ENCODE data around the gene IRAK3. TPM values are rescaled to one million over a fixed set of nuclear protein-coding genes. Genes with fewer than 3 reads are reported as not detected.
"Not testable (repeated sequence)": the region's sequence is repeated elsewhere in the genome, so short reads cannot be mapped to it uniquely, and the experiment has no call there.

Gene IRAK3
- total and polyA plus RNA-seq, 2 experiments from 2014 or later = 3.3 to 3.7 TPM

DNA sequence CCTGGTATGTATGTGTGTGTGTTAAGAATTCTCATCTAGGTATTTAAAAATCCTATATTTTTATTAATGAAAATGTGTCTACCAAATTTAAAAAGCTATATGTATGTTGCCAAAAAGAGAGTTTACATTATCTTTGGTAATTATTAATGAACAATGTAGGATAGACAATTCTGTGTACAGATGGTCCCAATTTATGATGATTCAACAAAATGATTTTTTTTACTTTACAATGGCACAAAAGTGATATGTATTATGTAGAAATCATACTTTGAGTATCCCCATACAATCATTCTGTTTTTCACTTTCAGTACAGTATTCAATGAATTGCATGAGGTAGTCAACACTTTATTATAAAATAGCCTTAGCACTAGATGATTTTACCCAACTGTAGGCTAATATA is 39.4 kb downstream of the IRAK3 start:
- DNase-seq = no peak
- Histone ChIP-seq H3K9me3 (ENCODE audit: low read depth) (no peaks in the 10 kb centered on the region), H3K4me1 (ENCODE audit: insufficient read depth) (no peaks in the 10 kb centered on the region), H3K27me3 (replicated peaks; ENCODE audit: insufficient read depth) (no peaks in the 10 kb centered on the region), H3K9me2 (ENCODE audit: insufficient read depth) (no peaks in the 10 kb centered on the region), H3K79me2 (ENCODE audit: insufficient read depth) (no peaks in the 10 kb centered on the region), H3F3A (ENCODE audit: insufficient read depth) (no peaks in the 10 kb centered on the region), H3K4me3 (no peak overlapping the region), H3K9ac (no peak overlapping the region), H3K27ac (no peak overlapping the region), H4K20me1 (ENCODE audit: insufficient read depth) (no peaks in the 10 kb centered on the region), H2AFZ (no peak overlapping the region), H3K36me3 (ENCODE audit: low read depth) (no peaks in the 10 kb centered on the region), H3K4me2 (ENCODE audit: unreplicated experiment) (no peak overlapping the region)
- in situ Hi-C loops (cut with MboI) = no loop called here
- TF ChIP-seq EZH2 (IDR thresholded peaks at IDR 0.05; ENCODE audit: insufficient read depth, poor library complexity, severe bottlenecking) (no peak), EZH2phosphoT487 (IDR thresholded peaks at IDR 0.05; ENCODE audit: insufficient read depth, low read depth) (no peak)

DNA sequence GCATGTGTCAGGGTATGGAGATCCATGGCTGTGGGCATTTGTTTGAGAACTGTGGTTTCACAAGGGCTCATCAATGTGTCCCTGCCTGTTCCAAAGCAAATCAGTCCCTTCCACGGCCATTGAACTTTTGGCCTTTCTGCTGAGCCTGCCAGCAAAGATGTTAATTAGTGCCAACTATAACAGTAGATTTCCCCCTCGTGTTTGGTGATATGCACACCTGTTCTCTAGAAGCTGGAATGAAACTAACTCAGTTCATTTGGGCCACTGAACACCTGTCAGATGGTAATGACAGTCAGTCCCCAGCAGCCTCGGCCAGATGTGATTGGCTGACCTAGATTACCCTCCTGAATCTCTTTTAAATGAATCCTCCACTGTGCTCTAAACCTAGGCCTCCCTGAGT is 43.2 kb downstream of the IRAK3 start:
- no peaks in the 10 kb centered on the region for H3K4me1 ChIP-seq (ENCODE audit: insufficient read depth)
- H3K9me3 ChIP-seq (ENCODE audit: low read depth) = no peaks in the 10 kb centered on the region
- no peaks in the 10 kb centered on the region for H3K36me3 ChIP-seq (ENCODE audit: low read depth)
- H3K9ac ChIP-seq = no peak overlapping the region
- no peaks in the 10 kb centered on the region for H4K20me1 ChIP-seq (ENCODE audit: insufficient read depth)
- H3K9me2 ChIP-seq (ENCODE audit: insufficient read depth) = no peaks in the 10 kb centered on the region
- H3K4me3 ChIP-seq = no peak overlapping the region
- H3K27ac ChIP-seq = no peak overlapping the region
- H3F3A ChIP-seq (ENCODE audit: insufficient read depth) = 0 out of 2 replicates have a peak, but pooled peaks cover 6% of the 10 kb centered on the region
- no peak for DNase-seq
- in situ Hi-C loops (cut with MboI) = no loop called here
- TF ChIP-seq EZH2phosphoT487 (IDR thresholded peaks at IDR 0.05; ENCODE audit: insufficient read depth, low read depth) = no peak
- no peak for TF ChIP-seq EZH2 (IDR thresholded peaks at IDR 0.05; ENCODE audit: insufficient read depth, poor library complexity, severe bottlenecking)
- 79 to 80% methylated on average over 3 of the region's 3 CpGs for WGBS, 2 experiments (ENCODE audit: low coverage in 1 of 2, low lambda C conversion rate in 2 of 2, missing lambda C conversion rate in 2 of 2)
- H3K27me3 ChIP-seq (replicated peaks; ENCODE audit: insufficient read depth) = no peaks in the 10 kb centered on the region
- H2AFZ ChIP-seq = no peak overlapping the region
- no peak overlapping the region for H3K4me2 ChIP-seq (ENCODE audit: unreplicated experiment)
- H3K79me2 ChIP-seq (ENCODE audit: insufficient read depth) = no peaks in the 10 kb centered on the region

GRCh38 chr12:66234037-66234693 is 45.2 kb downstream of the IRAK3 start:
- H3K27me3 ChIP-seq (replicated peaks; ENCODE audit: insufficient read depth); H3K27ac ChIP-seq; H3K9me3 ChIP-seq (ENCODE audit: low read depth); H3F3A ChIP-seq (ENCODE audit: insufficient read depth); H3K4me1 ChIP-seq (ENCODE audit: insufficient read depth); H3K9me2 ChIP-seq (ENCODE audit: insufficient read depth); H3K36me3 ChIP-seq (ENCODE audit: low read depth); in situ Hi-C loops (cut with MboI); H3K9ac ChIP-seq; H3K79me2 ChIP-seq (ENCODE audit: insufficient read depth); H4K20me1 ChIP-seq (ENCODE audit: insufficient read depth): not testable (repeated sequence)
- peak; percentile 11 for DNase-seq
- Histone ChIP-seq H2AFZ (peak overlapping the region; percentile 89), H3K4me3 (peak overlapping the region; percentile 81; the same call in 1 of the 2 replicates), H3K4me2 (ENCODE audit: unreplicated experiment) (peak overlapping the region; percentile 99)
- WGBS, 2 experiments (ENCODE audit: low coverage in 1 of 2, low lambda C conversion rate in 2 of 2, missing lambda C conversion rate in 2 of 2) = 60 to 67% methylated on average over 13 of the region's 13 CpGs

GRCh38 chr12:66234773-66235625 is 46.0 kb downstream of the IRAK3 start:
- 3 to 5% methylated on average over 35 to 70 of the region's 72 CpGs for WGBS, 2 experiments (ENCODE audit: low coverage in 1 of 2, low lambda C conversion rate in 2 of 2, missing lambda C conversion rate in 2 of 2)

More at GRCh38 chr12:66234773-66235625, 46.0 kb downstream of the IRAK3 start:
- H4K20me1 ChIP-seq (ENCODE audit: insufficient read depth); in situ Hi-C loops (cut with MboI); H3K79me2 ChIP-seq (ENCODE audit: insufficient read depth); H3K27me3 ChIP-seq (replicated peaks; ENCODE audit: insufficient read depth); H3K9me2 ChIP-seq (ENCODE audit: insufficient read depth); H3K9me3 ChIP-seq (ENCODE audit: low read depth); H3K36me3 ChIP-seq (ENCODE audit: low read depth); H3F3A ChIP-seq (ENCODE audit: insufficient read depth); H3K4me1 ChIP-seq (ENCODE audit: insufficient read depth): not testable (repeated sequence)
- H3K9ac ChIP-seq = peak overlapping the region; percentile 80
- H3K27ac ChIP-seq = peak overlapping the region; percentile 15
- peak overlapping the region; percentile 99 for H3K4me2 ChIP-seq (ENCODE audit: unreplicated experiment)
- H2AFZ ChIP-seq = peak overlapping the region; percentile 89
- peak overlapping the region; percentile 81 for H3K4me3 ChIP-seq
- peak; percentile 75 for DNase-seq

Measured in GM23248 (cell line).